ENCODE results near the gene CDK4. TPM values are rescaled to one million over a fixed set of nuclear protein-coding genes. Genes with fewer than 3 reads are reported as not detected.

CDK4 gene
- total and polyA plus RNA-seq, 2 of the 13 experiments (the other 11 are each of a cell fraction or from before 2014, with no cell fraction given): 191 to 209 TPM

GRCh38 chr12:57713209-57713608 is 38.9 kb downstream of the CDK4 start:
- Histone ChIP-seq H3K27me3 (ENCODE audit: control insufficient read depth in 1 of 2, insufficient read depth in 2 of 2, low read length in 2 of 2) (no peaks in the 10 kb centered on the region), H3K4me2 (ENCODE audit: low read depth, low read length) (no peak overlapping the region), H3K27ac (ENCODE audit: extremely low read length, insufficient read depth, low read length) (no peak overlapping the region), H3K4me3 (replicated peaks in 1 of 3; ENCODE audit: insufficient read depth in 1 of 3, low read depth in 2 of 3, low read length in 3 of 3) (no peak overlapping the region), H3K36me3 (replicated peaks in 1 of 2; ENCODE audit: control insufficient read depth in 1 of 2, insufficient read depth in 2 of 2, low read length in 2 of 2) (peaks cover 13 to 33% of the 10 kb centered on the region in 2 experiments; a peak in 4 of 5 replicates), H3K9ac (ENCODE audit: insufficient read depth, low read depth, low read length) (no peak overlapping the region), H3K79me2 (ENCODE audit: insufficient read depth, low read length) (no peaks in the 10 kb centered on the region), H2AFZ (ENCODE audit: low read length) (no peak overlapping the region), H3K4me1 (ENCODE audit: insufficient read depth, low read length) (no peaks in the 10 kb centered on the region), H4K20me1 (ENCODE audit: insufficient read depth, low read length) (no peaks in the 10 kb centered on the region), H3K9me3 (ENCODE audit: low read length) (no peaks in the 10 kb centered on the region)
- DNase-seq (ENCODE audit: low spot score): no peak
- no peak for ATAC-seq
- ChIA-PET POLR2A (interaction anchor here (0.7 kb wide), 1 partner anchor 56 kb away, joined by 3 read pairs; no protein-coding TSS in a partner anchor), CTCF (ENCODE audit: low intra/inter-chr PET ratio, low total read pairs) (no interaction called here)
- FAIRE-seq: no peak
- in situ Hi-C loops (cut with HindIII; ENCODE audit: extremely low pct_ligation_motif_present, low pct_unique_long_range_greater_than_20kb): no loop called here
- TF ChIP-seq ZNF224 (CRISPR knock-in tag; IDR thresholded peaks at IDR 0.05) (no peak), POLR2AphosphoS5 (IDR thresholded peaks at IDR 0.05; ENCODE audit: low read depth, low read length) (no peak), TBL1XR1 (IDR thresholded peaks at IDR 0.05; ENCODE audit: borderline replicate concordance, low read length, partially characterized antibody) (no peak)
- 93% methylated on average over 5 of the region's 5 CpGs for whole genome bisulfite sequencing (ENCODE audit: low lambda C conversion rate)
- intact Hi-C loops (cut with micrococcal nuclease; ENCODE audit: unreplicated experiment): no loop called here
- no TSS peak for BruUV-seq (replicated peaks)

DNA sequence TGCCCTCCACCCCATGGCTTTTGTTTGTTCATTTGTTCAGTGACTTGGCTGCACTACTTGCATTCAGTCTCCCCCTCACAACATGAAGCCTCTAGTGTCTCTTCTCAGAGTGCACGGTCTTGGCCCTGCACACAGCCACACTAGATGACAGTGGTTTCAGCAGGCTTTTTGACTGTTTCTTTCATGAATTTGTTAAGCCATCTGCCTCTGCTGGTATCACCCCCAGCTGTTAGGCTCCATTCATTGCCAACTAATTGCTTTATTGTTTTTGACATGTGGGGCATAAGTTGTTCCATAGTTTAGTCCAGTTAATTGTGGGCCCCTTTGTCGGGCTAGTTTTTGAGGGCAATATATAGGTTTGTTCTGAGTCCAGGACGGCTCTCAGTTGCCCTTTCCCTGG is 39.4 kb downstream of the CDK4 start:
- peaks cover 12 to 28% of the 10 kb centered on the region in 2 experiments; a peak in 4 of 5 replicates for H3K36me3 ChIP-seq (replicated peaks in 1 of 2; ENCODE audit: control insufficient read depth in 1 of 2, insufficient read depth in 2 of 2, low read length in 2 of 2)
- ChIA-PET POLR2A (no interaction called here), CTCF (ENCODE audit: low intra/inter-chr PET ratio, low total read pairs) (no interaction called here)
- in situ Hi-C loops (cut with HindIII; ENCODE audit: extremely low pct_ligation_motif_present, low pct_unique_long_range_greater_than_20kb) (no loop called here), intact Hi-C loops (cut with micrococcal nuclease; ENCODE audit: unreplicated experiment) (no loop called here)
- no peak overlapping the region for H3K4me3 ChIP-seq (replicated peaks in 1 of 3; ENCODE audit: insufficient read depth in 1 of 3, low read depth in 2 of 3, low read length in 3 of 3)
- WGBS (ENCODE audit: low lambda C conversion rate): 91% methylated on average over 3 of the region's 3 CpGs
- H3K9ac ChIP-seq (ENCODE audit: insufficient read depth, low read depth, low read length): no peak overlapping the region
- H3K79me2 ChIP-seq (ENCODE audit: insufficient read depth, low read length): no peaks in the 10 kb centered on the region
- no peak overlapping the region for H2AFZ ChIP-seq (ENCODE audit: low read length)
- no peak overlapping the region for H3K4me2 ChIP-seq (ENCODE audit: low read depth, low read length)
- no peak overlapping the region for H3K27ac ChIP-seq (ENCODE audit: extremely low read length, insufficient read depth, low read length)
- DNase-seq (ENCODE audit: low spot score): no peak
- ATAC-seq: no peak
- H3K9me3 ChIP-seq (ENCODE audit: low read length): no peaks in the 10 kb centered on the region
- no peaks in the 10 kb centered on the region for H3K27me3 ChIP-seq (ENCODE audit: control insufficient read depth in 1 of 2, insufficient read depth in 2 of 2, low read length in 2 of 2)
- no peaks in the 10 kb centered on the region for H4K20me1 ChIP-seq (ENCODE audit: insufficient read depth, low read length)
- H3K4me1 ChIP-seq (ENCODE audit: insufficient read depth, low read length): no peaks in the 10 kb centered on the region
- BruUV-seq (replicated peaks): no TSS peak
- no peak for FAIRE-seq
- TF ChIP-seq TOPORS (CRISPR knock-in tag; IDR thresholded peaks at IDR 0.05) (no peak), SRSF9 (IDR thresholded peaks at IDR 0.05; ENCODE audit: borderline replicate concordance, insufficient read depth, low read depth, low read length, poor library complexity, severe bottlenecking) (no peak), ETV5 (CRISPR knock-in tag; IDR thresholded peaks at IDR 0.05; ENCODE audit: borderline replicate concordance) (no peak), ZFYVE20 (CRISPR knock-in tag; IDR thresholded peaks at IDR 0.05; ENCODE audit: borderline replicate concordance, low read depth) (no peak)
